ENCODE data around the gene PPP4R4.
"Not testable (repeated sequence)": the region's sequence is repeated elsewhere in the genome, so short reads cannot be mapped to it uniquely, and the experiment has no call there.

The PPP4R4 gene

DNA sequence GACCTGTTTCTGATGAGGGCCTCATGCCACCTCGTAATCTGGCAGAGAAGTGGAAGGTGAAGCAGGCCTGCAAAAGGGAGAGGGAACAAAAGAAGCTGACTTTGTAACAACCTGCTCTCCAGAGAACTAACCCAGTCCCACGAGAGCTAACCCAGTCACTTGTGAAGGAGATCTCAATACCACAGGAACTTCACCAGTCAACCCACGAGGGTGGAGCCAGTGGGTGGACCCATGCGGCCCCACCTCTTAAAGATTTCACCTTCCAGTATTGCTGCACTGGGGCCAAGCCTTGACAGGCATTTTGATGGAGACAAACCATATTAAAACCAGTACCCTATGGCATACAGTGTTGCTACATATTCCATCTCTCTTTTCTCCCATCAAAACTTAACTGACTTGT is 63.9 kb downstream of the PPP4R4 start:
- Histone ChIP-seq H3K27me3 (ENCODE audit: control insufficient read depth in 5 of 5, insufficient read depth in 4 of 5, low read length in 5 of 5) (no peaks in the 10 kb centered on the region), H3K9me3 (ENCODE audit: control insufficient read depth in 5 of 5, low read length in 5 of 5) (no peaks in the 10 kb centered on the region), H3K9ac (ENCODE audit: low read length in 5 of 5) (no peak overlapping the region), H3K36me3 (ENCODE audit: control insufficient read depth in 5 of 5, insufficient read depth in 5 of 5, low read length in 5 of 5) (no peaks in the 10 kb centered on the region), H3K4me1 (ENCODE audit: control insufficient read depth in 5 of 5, insufficient read depth in 5 of 5, low read length in 5 of 5) (no peaks in the 10 kb centered on the region), H3K4me3 (ENCODE audit: low read depth in 1 of 5, low read length in 5 of 5) (no peak overlapping the region), H3K27ac (ENCODE audit: low read depth, low read length) (no peak overlapping the region)

DNA sequence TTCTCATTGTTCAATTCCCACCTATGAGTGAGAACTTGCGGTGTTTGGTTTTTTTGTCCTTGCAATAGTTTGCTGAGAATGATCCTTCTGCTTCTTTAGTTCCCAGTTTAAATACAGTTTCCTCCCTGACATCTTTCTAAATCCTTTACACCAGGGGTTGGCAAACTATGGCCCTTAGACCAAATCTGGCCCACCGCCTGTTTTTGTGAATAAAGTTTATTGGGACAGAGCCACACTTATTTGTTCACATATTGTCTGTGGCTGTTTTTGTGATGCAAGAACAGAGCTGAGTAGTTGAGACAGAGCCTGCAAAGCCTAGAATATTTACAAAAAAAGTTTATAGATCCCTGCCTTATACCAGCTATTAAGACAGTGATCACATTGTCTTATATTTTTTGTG is 65.3 kb downstream of the PPP4R4 start:
- H3K27me3 ChIP-seq (ENCODE audit: control insufficient read depth in 5 of 5, insufficient read depth in 4 of 5, low read length in 5 of 5), result no peaks in the 10 kb centered on the region
- H3K9ac ChIP-seq (ENCODE audit: low read length in 5 of 5), result no peak overlapping the region
- no peaks in the 10 kb centered on the region for H3K4me1 ChIP-seq (ENCODE audit: control insufficient read depth in 5 of 5, insufficient read depth in 5 of 5, low read length in 5 of 5)
- H3K9me3 ChIP-seq (ENCODE audit: control insufficient read depth in 5 of 5, low read length in 5 of 5), result no peaks in the 10 kb centered on the region
- H3K4me3 ChIP-seq (ENCODE audit: low read depth in 1 of 5, low read length in 5 of 5), result no peak overlapping the region
- no peaks in the 10 kb centered on the region for H3K36me3 ChIP-seq (ENCODE audit: control insufficient read depth in 5 of 5, insufficient read depth in 5 of 5, low read length in 5 of 5)
- H3K27ac ChIP-seq (ENCODE audit: low read depth, low read length), result no peak overlapping the region

DNA sequence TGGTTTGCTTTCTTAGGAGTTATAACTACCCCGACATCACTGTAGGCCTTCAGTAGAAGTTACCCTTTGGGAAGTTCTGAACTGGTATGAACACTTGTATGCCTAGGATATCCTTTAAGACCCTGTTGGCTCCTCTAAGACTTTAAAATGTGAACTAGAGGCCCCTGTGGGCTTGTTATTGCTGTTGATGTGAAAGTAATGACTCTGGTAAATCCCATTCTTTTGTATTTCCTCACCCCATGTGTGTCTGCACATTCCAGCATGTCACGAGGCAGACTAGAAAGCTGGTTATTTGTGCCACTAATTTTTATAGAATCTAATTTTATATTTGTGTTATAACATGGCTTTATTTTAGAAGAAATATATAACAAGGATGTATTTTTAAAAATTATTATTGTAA is 70.1 kb downstream of the PPP4R4 start:
- Histone ChIP-seq H3K27me3 (ENCODE audit: control insufficient read depth in 5 of 5, insufficient read depth in 4 of 5, low read length in 5 of 5) (no peaks in the 10 kb centered on the region), H3K4me1 (ENCODE audit: control insufficient read depth in 5 of 5, insufficient read depth in 5 of 5, low read length in 5 of 5) (no peaks in the 10 kb centered on the region), H3K36me3 (ENCODE audit: control insufficient read depth in 5 of 5, insufficient read depth in 5 of 5, low read length in 5 of 5) (no peaks in the 10 kb centered on the region), H3K9me3 (ENCODE audit: control insufficient read depth in 5 of 5, low read length in 5 of 5) (no peaks in the 10 kb centered on the region), H3K4me3 (ENCODE audit: low read depth in 1 of 5, low read length in 5 of 5) (no peak overlapping the region), H3K27ac (ENCODE audit: low read depth, low read length) (no peak overlapping the region), H3K9ac (ENCODE audit: low read length in 5 of 5) (no peak overlapping the region)

DNA sequence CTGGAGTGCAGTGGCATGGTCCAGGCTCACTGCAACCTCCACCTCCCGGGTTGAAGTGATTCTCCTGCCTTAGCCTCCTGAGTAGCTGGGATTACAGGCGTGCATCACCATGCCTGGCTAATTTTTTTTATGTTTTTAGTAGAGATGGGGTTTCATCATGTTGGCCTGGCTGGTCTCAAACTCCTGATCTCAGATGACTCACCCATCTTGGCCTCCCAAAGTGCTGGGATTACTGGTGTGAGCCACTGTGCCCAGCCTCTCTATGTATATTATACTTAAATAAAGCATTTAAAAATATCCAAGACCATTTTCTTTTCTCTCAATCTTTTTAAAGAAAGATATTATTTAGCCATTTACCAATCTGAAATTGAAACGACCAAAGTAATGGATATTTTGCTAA is 90.1 kb downstream of the PPP4R4 start:
- not testable (repeated sequence) for H3K36me3 ChIP-seq (ENCODE audit: control insufficient read depth in 5 of 5, insufficient read depth in 5 of 5, low read length in 5 of 5); H3K27ac ChIP-seq (ENCODE audit: low read depth, low read length)

DNA sequence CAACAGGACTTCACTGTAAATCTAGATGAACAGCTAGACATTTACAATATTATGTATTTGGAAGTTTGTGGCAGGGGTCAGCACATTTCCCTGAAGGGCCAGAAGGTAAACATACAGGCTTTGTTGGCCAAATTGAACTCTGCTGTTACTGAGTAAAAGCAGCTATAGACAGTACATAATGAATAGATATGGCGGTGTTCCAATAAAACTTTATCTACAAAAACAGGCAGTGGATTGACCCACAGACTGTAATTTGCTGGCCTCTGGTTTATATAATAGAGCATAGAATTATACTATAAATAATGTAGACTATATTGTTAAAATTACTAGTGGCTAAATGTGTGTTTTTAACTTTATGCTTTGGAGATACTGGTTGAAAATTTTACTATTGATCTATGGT is 93.2 kb downstream of the PPP4R4 start:
- H3K27ac ChIP-seq (ENCODE audit: low read depth, low read length), result no peak overlapping the region
- H3K9me3 ChIP-seq (ENCODE audit: control insufficient read depth in 5 of 5, low read length in 5 of 5), result no peaks in the 10 kb centered on the region
- H3K9ac ChIP-seq (ENCODE audit: low read length in 5 of 5), result no peak overlapping the region
- no peaks in the 10 kb centered on the region for H3K36me3 ChIP-seq (ENCODE audit: control insufficient read depth in 5 of 5, insufficient read depth in 5 of 5, low read length in 5 of 5)
- no peak overlapping the region for H3K4me3 ChIP-seq (ENCODE audit: low read depth in 1 of 5, low read length in 5 of 5)
- H3K4me1 ChIP-seq (ENCODE audit: control insufficient read depth in 5 of 5, insufficient read depth in 5 of 5, low read length in 5 of 5), result no peaks in the 10 kb centered on the region
- no peaks in the 10 kb centered on the region for H3K27me3 ChIP-seq (ENCODE audit: control insufficient read depth in 5 of 5, insufficient read depth in 4 of 5, low read length in 5 of 5)

More for the DNA sequence above, 90.1 kb downstream of the PPP4R4 start:
- H3K4me3 ChIP-seq (ENCODE audit: low read depth in 1 of 5, low read length in 5 of 5); H3K4me1 ChIP-seq (ENCODE audit: control insufficient read depth in 5 of 5, insufficient read depth in 5 of 5, low read length in 5 of 5); H3K9ac ChIP-seq (ENCODE audit: low read length in 5 of 5); H3K9me3 ChIP-seq (ENCODE audit: control insufficient read depth in 5 of 5, low read length in 5 of 5); H3K27me3 ChIP-seq (ENCODE audit: control insufficient read depth in 5 of 5, insufficient read depth in 4 of 5, low read length in 5 of 5): not testable (repeated sequence)

DNA sequence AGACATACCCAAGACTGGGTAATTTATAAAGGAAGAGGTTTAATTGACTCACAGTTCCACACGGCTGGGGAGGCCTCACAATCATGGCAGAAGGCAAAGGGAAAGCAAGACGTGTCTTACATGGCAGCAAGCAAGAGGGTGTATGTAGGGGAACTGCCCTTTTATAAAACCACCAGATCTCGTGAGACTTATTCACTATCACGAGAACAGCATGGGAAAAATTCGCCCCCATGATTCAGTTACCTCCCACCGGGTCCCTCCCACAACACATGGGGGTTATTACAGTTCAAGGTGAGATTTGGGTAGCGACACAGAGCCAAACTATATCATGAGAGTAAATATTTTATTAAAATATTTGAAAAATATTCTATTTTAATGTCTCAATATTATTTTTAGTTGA is 94.5 kb downstream of the PPP4R4 start:
- H3K27me3 ChIP-seq (ENCODE audit: control insufficient read depth in 5 of 5, insufficient read depth in 4 of 5, low read length in 5 of 5); H3K9ac ChIP-seq (ENCODE audit: low read length in 5 of 5); H3K4me1 ChIP-seq (ENCODE audit: control insufficient read depth in 5 of 5, insufficient read depth in 5 of 5, low read length in 5 of 5); H3K4me3 ChIP-seq (ENCODE audit: low read depth in 1 of 5, low read length in 5 of 5); H3K9me3 ChIP-seq (ENCODE audit: control insufficient read depth in 5 of 5, low read length in 5 of 5); H3K27ac ChIP-seq (ENCODE audit: low read depth, low read length); H3K36me3 ChIP-seq (ENCODE audit: control insufficient read depth in 5 of 5, insufficient read depth in 5 of 5, low read length in 5 of 5): not testable (repeated sequence)

DNA sequence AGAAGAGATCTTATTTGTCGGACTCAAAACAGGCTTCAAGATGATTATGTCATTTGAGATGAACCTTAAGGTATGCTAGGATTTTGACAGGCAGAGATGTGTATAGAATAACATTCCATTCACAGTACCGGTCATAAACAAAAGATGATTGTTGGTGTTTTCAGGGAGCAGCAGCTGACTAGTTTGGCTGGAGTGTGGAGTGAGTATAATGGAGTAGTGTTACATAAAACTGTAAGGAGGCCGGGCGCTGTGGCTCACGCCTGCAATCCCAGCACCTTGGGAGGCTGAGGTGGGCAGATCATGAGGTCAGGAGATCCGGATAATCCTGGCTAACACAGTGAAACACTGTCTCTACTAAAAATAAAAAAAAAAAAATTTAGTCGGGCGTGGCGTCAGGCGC is 95.0 kb downstream of the PPP4R4 start:
- H3K27me3 ChIP-seq (ENCODE audit: control insufficient read depth in 5 of 5, insufficient read depth in 4 of 5, low read length in 5 of 5), result no peaks in the 10 kb centered on the region
- no peak overlapping the region for H3K9ac ChIP-seq (ENCODE audit: low read length in 5 of 5)
- no peaks in the 10 kb centered on the region for H3K4me1 ChIP-seq (ENCODE audit: control insufficient read depth in 5 of 5, insufficient read depth in 5 of 5, low read length in 5 of 5)
- no peaks in the 10 kb centered on the region for H3K9me3 ChIP-seq (ENCODE audit: control insufficient read depth in 5 of 5, low read length in 5 of 5)
- no peaks in the 10 kb centered on the region for H3K36me3 ChIP-seq (ENCODE audit: control insufficient read depth in 5 of 5, insufficient read depth in 5 of 5, low read length in 5 of 5)
- no peak overlapping the region for H3K27ac ChIP-seq (ENCODE audit: low read depth, low read length)
- H3K4me3 ChIP-seq (ENCODE audit: low read depth in 1 of 5, low read length in 5 of 5), result no peak overlapping the region

DNA sequence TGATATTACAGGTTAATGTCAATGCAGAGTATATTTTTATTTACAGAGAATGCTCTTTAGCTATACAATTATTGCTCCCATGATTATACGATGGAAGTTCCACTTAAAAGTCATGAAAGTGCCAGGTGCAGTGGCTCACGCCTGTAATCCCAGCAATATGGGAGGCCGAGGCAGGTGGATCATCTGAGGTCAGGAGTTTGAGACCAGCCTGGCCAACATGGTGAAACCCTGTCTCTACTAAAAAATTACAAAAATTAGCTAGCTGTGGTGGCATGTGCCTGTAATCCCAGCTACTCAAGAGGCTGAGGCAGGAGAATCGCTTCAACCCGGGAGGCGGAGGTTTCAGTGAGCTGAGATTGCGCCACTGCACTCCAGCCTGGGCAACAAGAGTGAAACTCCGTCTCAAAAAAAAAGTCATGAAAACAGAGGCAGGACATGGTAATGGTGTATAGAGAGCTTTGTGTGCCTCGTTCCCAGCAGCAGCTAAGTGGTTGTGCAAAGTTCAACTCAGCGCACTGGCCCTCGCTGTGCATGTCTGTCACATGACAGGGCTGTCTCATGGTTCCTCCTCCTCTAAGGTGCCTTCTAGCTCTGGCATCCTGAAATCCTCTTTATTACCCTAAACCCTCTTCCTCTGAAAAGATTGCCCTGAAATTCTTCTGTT is 102.9 kb downstream of the PPP4R4 start:
- H3K9ac ChIP-seq (ENCODE audit: low read length in 5 of 5); H3K4me1 ChIP-seq (ENCODE audit: control insufficient read depth in 5 of 5, insufficient read depth in 5 of 5, low read length in 5 of 5); H3K9me3 ChIP-seq (ENCODE audit: control insufficient read depth in 5 of 5, low read length in 5 of 5); H3K36me3 ChIP-seq (ENCODE audit: control insufficient read depth in 5 of 5, insufficient read depth in 5 of 5, low read length in 5 of 5); H3K4me3 ChIP-seq (ENCODE audit: low read depth in 1 of 5, low read length in 5 of 5); H3K27ac ChIP-seq (ENCODE audit: low read depth, low read length); H3K27me3 ChIP-seq (ENCODE audit: control insufficient read depth in 5 of 5, insufficient read depth in 4 of 5, low read length in 5 of 5): not testable (repeated sequence)

DNA sequence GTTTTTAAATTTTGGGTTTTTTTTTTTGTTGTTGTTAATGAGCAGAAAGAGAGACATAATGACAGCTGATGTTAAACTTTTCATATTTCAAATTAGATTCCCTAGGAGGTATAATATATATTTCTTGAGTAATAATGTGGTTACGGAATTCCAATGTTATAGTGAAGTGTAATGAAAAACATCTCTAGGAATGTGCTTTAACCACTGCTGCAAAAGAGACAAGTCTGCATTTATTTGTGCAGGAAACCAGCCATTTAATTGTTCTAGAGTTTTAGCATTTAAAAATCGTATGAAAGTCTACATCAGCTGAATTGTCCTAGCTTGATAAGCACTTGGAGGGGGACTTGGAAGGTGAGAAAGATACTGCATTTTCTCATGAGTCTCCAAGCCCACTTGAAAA is 104.6 kb downstream of the PPP4R4 start:
- Histone ChIP-seq H3K4me3 (ENCODE audit: low read depth in 1 of 5, low read length in 5 of 5) (no peak overlapping the region), H3K4me1 (ENCODE audit: control insufficient read depth in 5 of 5, insufficient read depth in 5 of 5, low read length in 5 of 5) (no peaks in the 10 kb centered on the region), H3K27me3 (ENCODE audit: control insufficient read depth in 5 of 5, insufficient read depth in 4 of 5, low read length in 5 of 5) (no peaks in the 10 kb centered on the region), H3K27ac (ENCODE audit: low read depth, low read length) (no peak overlapping the region), H3K36me3 (ENCODE audit: control insufficient read depth in 5 of 5, insufficient read depth in 5 of 5, low read length in 5 of 5) (no peaks in the 10 kb centered on the region), H3K9ac (ENCODE audit: low read length in 5 of 5) (no peak overlapping the region), H3K9me3 (ENCODE audit: control insufficient read depth in 5 of 5, low read length in 5 of 5) (no peaks in the 10 kb centered on the region)

DNA sequence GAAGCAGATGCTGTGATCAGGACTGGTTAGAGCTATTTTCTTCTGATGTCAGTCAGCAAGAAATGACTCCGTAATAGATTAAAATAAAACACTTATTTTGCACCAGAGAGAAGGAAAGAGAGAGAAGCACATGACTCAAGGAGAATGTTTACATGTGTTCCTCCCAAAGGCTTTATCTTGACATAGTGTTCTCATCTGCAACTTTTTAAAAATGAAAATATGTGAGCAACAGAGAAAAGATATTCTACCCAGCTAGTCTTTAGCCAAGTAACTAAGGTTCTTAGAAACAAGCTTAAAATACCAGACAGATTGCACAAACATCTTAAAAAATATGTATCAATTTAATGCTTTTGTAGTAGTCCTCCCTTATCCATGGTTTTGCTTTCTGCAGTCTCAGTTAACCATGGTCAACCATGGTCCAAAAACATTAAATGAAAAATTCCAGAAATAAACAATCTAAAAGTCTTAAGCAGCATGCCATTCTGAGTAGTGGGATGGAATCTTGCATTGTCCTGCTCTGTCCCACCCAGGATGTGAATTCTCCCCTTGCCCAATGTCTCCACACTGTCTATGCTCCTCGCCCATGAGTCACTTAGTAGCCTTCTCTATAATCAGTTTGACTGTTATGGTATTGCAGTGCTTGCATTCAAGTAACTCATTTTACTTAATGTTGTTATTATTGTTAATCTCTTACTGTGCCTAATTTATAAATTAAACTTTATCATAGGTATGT is 109.0 kb downstream of the PPP4R4 start:
- H3K4me3 ChIP-seq (ENCODE audit: low read depth in 1 of 5, low read length in 5 of 5), result no peak overlapping the region
- H3K36me3 ChIP-seq (ENCODE audit: control insufficient read depth in 5 of 5, insufficient read depth in 5 of 5, low read length in 5 of 5), result no peaks in the 10 kb centered on the region
- no peaks in the 10 kb centered on the region for H3K4me1 ChIP-seq (ENCODE audit: control insufficient read depth in 5 of 5, insufficient read depth in 5 of 5, low read length in 5 of 5)
- H3K9ac ChIP-seq (ENCODE audit: low read length in 5 of 5), result no peak overlapping the region
- no peaks in the 10 kb centered on the region for H3K9me3 ChIP-seq (ENCODE audit: control insufficient read depth in 5 of 5, low read length in 5 of 5)
- no peak overlapping the region for H3K27ac ChIP-seq (ENCODE audit: low read depth, low read length)
- H3K27me3 ChIP-seq (ENCODE audit: control insufficient read depth in 5 of 5, insufficient read depth in 4 of 5, low read length in 5 of 5), result no peaks in the 10 kb centered on the region
